Heart left ventricle (tissue), 13 donors: ENCODE data around the gene C17orf100.

Experiments
- CTCF ChIP-seq, 12 donors: fragments of 200-600 bp; sonication (generic) in 4 of 12; IDR thresholded peaks; one replicate each; pipeline versions ENCODE4 v1.5.0 to v1.8.0; 2018 to 2022; ENCODE audit warnings: antibody characterized with exemption in 12 of 12, mild to moderate bottlenecking in 5 of 12
- POLR2A ChIP-seq, 2 donors: fragments of 450-650 bp; IDR thresholded peaks; one replicate each; pipeline ENCODE4 v1.6.1; 2017; ENCODE audit warnings: antibody characterized with exemption in 2 of 2, mild to moderate bottlenecking in 2 of 2, moderate library complexity in 2 of 2
- donor health status: ischemic (EF 13 %, LVEDD 7.1; RV severe dilation, severe dysfunction).
- donor health status: DM: no; HTN: yes; CAD: no.
- donor health status: DM: no; HTN: no; CAD: no.
- donor health status: ischemic (EF 25% LVEDD 6.9; RV normal size, moderate dysfunction).
- donor health status: ischemic (EF 25% LVEDD 5.7; RV mildly dilated, moderate dysfunction).
- donor health status: ischemic (EF 35%, LVEDD 5.7; RV mildly dilated, moderate dysfunction).
- donor health status: nonischemic (EF 11% LVEDD 7.7; RV severe dilation, severe dysfunction).
- donor health status: DM: yes; HTN: yes; CAD: no.
- donor health status: PGD.
- donor health status: ischemic (EF 29% LVEDD 5.4; RV normal size, mild dysfunction).
- donor health status: nonischemic (EF 23%, LVEDD 6.1; RV moderate dilation, normal function).

DNA sequence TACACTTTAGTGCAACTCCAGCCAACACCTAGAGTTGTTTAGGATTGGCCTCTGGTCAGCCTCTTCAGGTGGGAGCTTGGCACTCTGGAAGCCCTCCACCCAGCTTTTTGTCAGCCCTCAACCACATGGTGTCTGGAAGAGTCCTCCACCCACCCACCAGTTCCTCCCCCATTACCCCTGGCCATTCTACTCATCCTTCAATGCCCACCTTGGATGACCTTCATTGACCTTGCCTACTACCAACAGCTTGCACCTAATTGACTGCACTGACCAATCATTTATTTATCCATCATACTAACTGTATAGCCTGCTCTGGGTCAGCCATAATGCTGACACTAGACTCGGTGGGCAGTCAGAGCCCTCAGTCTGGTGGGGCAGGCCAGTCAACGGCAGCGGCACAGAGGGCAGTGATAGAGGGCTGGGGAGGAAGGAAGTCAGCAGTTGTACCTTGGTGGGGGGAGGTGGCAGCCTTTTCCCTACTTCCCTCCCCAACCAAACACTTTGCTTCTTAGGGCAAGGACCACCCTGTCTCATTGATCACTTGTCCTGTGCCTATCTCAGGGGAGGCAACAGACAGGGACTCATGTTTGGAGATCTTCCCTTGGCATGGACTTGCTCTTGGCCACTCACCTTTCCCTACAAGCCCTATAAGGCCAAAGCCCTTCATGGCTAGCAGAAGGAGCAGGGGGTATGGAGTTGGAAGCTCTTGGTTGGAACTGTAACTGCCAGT, 32.3 kb downstream of the C17orf100 start:
- no peak for TF ChIP-seq CTCF (IDR thresholded peaks at IDR 0.05)
- no peak for TF ChIP-seq POLR2A (IDR thresholded peaks at IDR 0.05)
